GM06990 (cell line): ENCODE results near the gene IVD.

Experiments used
- DNase-seq: peaks from one replicate; pipeline ENCODE4 v3.0.0-alpha.2; 2011; ENCODE audit not compliant: insufficient read length; ENCODE audit errors: extremely low read depth
- H3K27me3 ChIP-seq: replicated peaks from 2 replicates; pipeline ENCODE4 v1.6.0; 2011; ENCODE audit warnings: low read length; ENCODE audit not compliant: control insufficient read depth, insufficient read depth
- H3K36me3 ChIP-seq: 2 replicates; pipeline ENCODE4 v1.5.1; 2011; ENCODE audit warnings: low read length; ENCODE audit not compliant: control insufficient read depth, insufficient read depth
- H3K4me3 ChIP-seq: replicated peaks from 2 replicates; pipeline ENCODE4 v1.5.1; 2011; ENCODE audit warnings: low read depth, mild to moderate bottlenecking, control low read depth, low read length
- TF ChIP-seq, protein P1 (sequence below): IDR thresholded peaks from 2 replicates; pipeline ENCODE4 v1.5.1; 2011; ENCODE audit warnings: low read length, control low read depth, mild to moderate bottlenecking, inconsistent platforms; ENCODE audit not compliant: insufficient read depth, poor library complexity, severe bottlenecking

IVD gene

DNA sequence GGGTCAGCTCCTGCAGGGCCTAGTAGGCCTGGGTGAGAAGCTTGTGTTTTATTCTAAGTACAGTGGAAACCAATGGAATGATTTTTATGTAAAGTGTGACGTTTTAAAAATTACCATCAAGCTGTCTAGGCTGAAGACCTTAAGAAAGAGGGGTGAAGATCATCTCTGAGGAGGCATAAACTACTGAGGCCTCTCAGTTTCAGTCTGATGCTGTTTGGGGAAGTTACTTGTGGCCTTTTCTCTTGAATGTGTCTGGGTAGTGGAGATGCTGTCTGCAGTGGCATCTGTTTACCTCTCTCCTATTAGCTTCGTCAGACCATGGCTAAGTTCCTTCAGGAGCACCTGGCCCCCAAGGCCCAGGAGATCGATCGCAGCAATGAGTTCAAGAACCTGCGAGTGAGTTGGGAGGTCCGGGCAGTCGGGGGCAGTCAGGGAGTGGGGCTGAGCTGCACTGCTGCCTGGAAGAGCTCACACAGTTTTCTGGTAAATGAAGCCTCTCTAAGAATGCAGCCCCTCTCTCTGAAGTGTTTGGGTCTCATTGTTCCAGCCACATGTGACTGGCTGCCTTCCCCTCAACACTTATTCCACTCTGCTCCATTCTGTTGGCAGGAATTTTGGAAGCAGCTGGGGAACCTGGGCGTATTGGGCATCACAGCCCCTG, 1.9 kb downstream of the IVD start:
- Histone ChIP-seq H3K36me3 (peaks cover 22% of the 10 kb centered on the region), H3K4me3 (peak overlapping the region; percentile 4; the same call in 1 of the 2 replicates), H3K27me3 (no peaks in the 10 kb centered on the region)
- TF ChIP-seq, protein P1, sequence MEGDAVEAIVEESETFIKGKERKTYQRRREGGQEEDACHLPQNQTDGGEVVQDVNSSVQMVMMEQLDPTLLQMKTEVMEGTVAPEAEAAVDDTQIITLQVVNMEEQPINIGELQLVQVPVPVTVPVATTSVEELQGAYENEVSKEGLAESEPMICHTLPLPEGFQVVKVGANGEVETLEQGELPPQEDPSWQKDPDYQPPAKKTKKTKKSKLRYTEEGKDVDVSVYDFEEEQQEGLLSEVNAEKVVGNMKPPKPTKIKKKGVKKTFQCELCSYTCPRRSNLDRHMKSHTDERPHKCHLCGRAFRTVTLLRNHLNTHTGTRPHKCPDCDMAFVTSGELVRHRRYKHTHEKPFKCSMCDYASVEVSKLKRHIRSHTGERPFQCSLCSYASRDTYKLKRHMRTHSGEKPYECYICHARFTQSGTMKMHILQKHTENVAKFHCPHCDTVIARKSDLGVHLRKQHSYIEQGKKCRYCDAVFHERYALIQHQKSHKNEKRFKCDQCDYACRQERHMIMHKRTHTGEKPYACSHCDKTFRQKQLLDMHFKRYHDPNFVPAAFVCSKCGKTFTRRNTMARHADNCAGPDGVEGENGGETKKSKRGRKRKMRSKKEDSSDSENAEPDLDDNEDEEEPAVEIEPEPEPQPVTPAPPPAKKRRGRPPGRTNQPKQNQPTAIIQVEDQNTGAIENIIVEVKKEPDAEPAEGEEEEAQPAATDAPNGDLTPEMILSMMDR, result no peak
- peak; percentile 41 for DNase-seq

DNA sequence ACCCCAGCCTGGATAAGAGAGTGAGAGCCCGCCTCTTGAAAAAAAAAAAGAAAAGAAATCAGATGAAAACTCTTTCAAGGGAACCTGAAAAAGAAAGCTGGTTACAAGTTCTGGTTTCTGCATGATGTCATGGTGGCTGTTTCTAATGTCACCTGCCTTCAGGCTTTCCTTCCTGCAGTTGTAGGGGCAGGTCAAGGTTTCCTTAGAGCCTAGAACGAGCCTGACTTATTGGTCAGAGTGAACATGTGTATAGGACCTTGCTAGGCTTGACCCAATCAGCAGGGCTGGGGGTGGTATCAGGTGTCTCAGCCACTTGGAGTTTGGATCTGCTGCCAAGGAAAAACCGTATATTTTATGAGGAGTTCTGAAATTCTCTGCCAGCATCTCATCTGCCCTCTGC, 3.8 kb downstream of the IVD start:
- peak; percentile 19 for DNase-seq
- TF ChIP-seq, protein P1, result no peak
- H3K36me3 ChIP-seq, result peaks cover 33% of the 10 kb centered on the region

DNA sequence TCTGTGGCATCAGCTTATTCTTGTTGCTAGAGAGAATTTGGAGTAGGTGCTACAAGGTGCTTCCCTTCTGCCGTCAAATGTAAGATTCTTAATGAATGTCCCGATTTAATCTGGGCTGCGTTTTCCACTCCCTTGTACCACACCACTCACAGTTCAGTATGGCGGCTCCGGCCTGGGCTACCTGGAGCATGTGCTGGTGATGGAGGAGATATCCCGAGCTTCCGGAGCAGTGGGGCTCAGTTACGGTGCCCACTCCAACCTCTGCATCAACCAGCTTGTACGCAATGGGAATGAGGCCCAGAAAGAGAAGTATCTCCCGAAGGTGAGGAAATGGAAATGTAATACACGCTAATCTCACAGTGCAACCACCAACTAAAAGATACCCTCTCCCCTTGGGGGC, 4.9 kb downstream of the IVD start:
- TF ChIP-seq, protein P1, result no peak
- Histone ChIP-seq H3K27me3 (no peaks in the 10 kb centered on the region), H3K4me3 (no peak overlapping the region), H3K36me3 (peaks cover 41% of the 10 kb centered on the region)
- DNase-seq, result no peak

More for the DNA sequence above, 3.8 kb downstream of the IVD start:
- no peaks in the 10 kb centered on the region for H3K27me3 ChIP-seq
- H3K4me3 ChIP-seq, result no peak overlapping the region

DNA sequence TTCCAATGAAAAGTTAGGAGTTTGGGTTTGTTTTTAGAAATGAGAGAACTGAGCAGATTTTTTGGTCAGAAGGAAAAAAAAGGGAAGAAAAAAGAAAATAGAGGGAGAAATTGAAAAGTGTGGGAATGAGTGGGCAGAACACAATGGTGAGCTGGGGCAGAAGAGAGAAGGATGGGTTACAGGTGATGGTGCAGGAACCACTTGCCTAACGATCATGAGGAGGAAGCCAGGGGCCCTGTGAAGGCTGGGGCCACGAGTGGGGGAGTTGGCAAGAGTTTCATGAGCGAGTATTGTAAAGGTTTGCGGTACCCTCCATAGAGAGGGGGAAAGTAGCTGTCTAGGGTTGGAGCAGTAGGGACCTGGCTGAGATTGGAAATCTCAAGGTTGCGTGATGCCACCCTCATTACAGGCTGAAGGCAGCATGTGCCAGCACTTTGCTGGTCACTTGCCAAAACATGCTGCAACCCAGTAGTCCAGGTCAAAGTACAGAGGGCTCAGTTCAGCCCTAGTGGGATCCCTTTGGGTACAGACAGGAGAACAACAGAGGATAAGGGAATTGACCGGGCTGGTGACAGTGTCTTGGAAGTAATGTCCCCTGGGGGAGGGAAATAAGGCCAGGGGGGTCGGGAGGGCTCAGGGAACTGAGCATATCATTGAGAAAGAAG, 6.6 kb downstream of the IVD start:
- Histone ChIP-seq H3K36me3 (peaks cover 50% of the 10 kb centered on the region), H3K4me3 (no peak overlapping the region), H3K27me3 (no peaks in the 10 kb centered on the region)
- TF ChIP-seq, protein P1, result no peak
- DNase-seq, result no peak

DNA sequence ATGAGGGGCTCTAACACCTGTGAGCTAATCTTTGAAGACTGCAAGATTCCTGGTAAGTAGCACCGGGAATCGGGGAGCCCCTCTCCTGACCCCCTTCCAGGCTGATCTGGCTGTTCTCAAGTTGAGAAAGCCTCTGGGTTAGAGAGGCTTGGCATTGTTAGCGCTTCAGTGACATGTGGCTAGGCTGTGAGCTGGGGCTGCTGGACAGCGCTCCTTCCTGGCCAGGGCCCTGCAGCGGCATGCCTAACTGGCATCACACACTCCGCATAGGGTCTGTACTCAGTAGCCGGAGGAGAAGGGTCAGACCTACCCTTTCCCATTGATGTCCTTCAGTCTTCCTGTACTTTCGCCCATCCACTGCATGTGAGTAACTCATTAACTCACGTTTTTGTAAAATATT, 7.4 kb downstream of the IVD start:
- no peak for DNase-seq
- H3K36me3 ChIP-seq, result peaks cover 46% of the 10 kb centered on the region
- H3K27me3 ChIP-seq, result no peaks in the 10 kb centered on the region

More for the DNA sequence above, 7.4 kb downstream of the IVD start:
- no peak overlapping the region for H3K4me3 ChIP-seq
- TF ChIP-seq, protein P1, result no peak
